Measurements from ENCODE around the gene ITGAD.
"Not testable (repeated sequence)": the region's sequence is repeated elsewhere in the genome, so short reads cannot be mapped to it uniquely, and the experiment has no call there.

The ITGAD gene

GRCh38 chr16:31404353-31405064, 11.4 kb downstream of the ITGAD start:
- no peak for DNase-seq

GRCh38 chr16:31407406-31407805, 14.3 kb downstream of the ITGAD start:
- DNase-seq: no peak

GRCh38 chr16:31409433-31409832, 16.3 kb downstream of the ITGAD start:
- DNase-seq: no peak

GRCh38 chr16:31410082-31410481, 16.9 kb downstream of the ITGAD start:
- no peak for DNase-seq

- DNase-seq: no peak
Measured at GRCh38 chr16:31411024-31411844, 18.1 kb downstream of the ITGAD start.

- DNase-seq: no peak
Measured at GRCh38 chr16:31412750-31413149, 19.6 kb downstream of the ITGAD start.

GRCh38 chr16:31413381-31413780, 20.2 kb downstream of the ITGAD start:
- no peak for DNase-seq

- DNase-seq: no peak
Measured at GRCh38 chr16:31413943-31414342, 20.8 kb downstream of the ITGAD start.

- no peak for DNase-seq
Measured at GRCh38 chr16:31414706-31415105, 21.6 kb downstream of the ITGAD start.

GRCh38 chr16:31416371-31416770, 23.2 kb downstream of the ITGAD start:
- no peak for DNase-seq

- not testable (repeated sequence) for DNase-seq
Measured at GRCh38 chr16:31417036-31417435, 23.9 kb downstream of the ITGAD start.

GRCh38 chr16:31417916-31418315, 24.8 kb downstream of the ITGAD start:
- no peak for DNase-seq

GRCh38 chr16:31420037-31420436, 26.9 kb downstream of the ITGAD start:
- DNase-seq: no peak

- peak; percentile 79 for DNase-seq
Measured at GRCh38 chr16:31421587-31421986, 28.5 kb downstream of the ITGAD start.

- no peak for DNase-seq
Measured at GRCh38 chr16:31423241-31423640, 30.1 kb downstream of the ITGAD start.

GRCh38 chr16:31423801-31424200, 30.7 kb downstream of the ITGAD start:
- no peak for DNase-seq

- DNase-seq: peak; percentile 88
Measured at GRCh38 chr16:31427441-31428278, 34.5 kb downstream of the ITGAD start.

GRCh38 chr16:31428279-31428597, 35.1 kb downstream of the ITGAD start, which contains the start of gene COX6A2:
TSS of gene COX6A2 (minus strand) at chr16:31428360. CDS start at chr16:31428325, 35 bp downstream.
- no peak for DNase-seq

- DNase-seq: no peak
Measured at GRCh38 chr16:31428638-31429247, 35.6 kb downstream of the ITGAD start.

GRCh38 chr16:31429314-31429713, 36.2 kb downstream of the ITGAD start:
- DNase-seq: no peak

GRCh38 chr16:31429796-31430195, 36.7 kb downstream of the ITGAD start:
- DNase-seq: no peak

GRCh38 chr16:31430380-31431052, 37.4 kb downstream of the ITGAD start:
- DNase-seq: no peak

All from activated CD8-positive, alpha-beta memory T cell treated with anti-CD3 and anti-CD28 coated beads for 24 hours (primary cell).